Measurements from ENCODE around the gene TSGA10IP.
"Not testable (repeated sequence)": the region's sequence is repeated elsewhere in the genome, so short reads cannot be mapped to it uniquely, and the experiment has no call there.

Gene TSGA10IP

GRCh38 chr11:65947603-65948125 lies 2.4 kb downstream of the TSGA10IP start:
- DNase-seq: no peak

DNA sequence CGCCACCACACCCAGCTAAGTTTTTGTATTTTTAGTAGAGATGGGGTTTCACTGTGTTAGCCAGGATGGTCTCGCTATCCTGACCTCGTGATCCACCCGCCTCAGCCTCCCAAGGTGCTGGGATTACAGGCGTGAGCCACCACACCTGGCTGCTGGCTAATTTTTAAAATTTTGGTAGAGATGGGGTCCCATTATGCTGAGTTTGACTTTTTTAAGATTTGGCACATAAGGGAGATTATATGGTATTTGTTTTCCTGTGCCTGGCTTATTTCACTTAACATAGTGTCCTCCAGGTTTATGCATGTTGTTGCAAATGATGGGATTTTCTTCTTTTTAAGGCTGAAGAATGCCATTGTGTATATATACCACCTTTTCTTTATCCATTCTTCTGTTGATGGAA lies 5.4 kb downstream of the TSGA10IP start:
- not testable (repeated sequence) for DNase-seq

DNA sequence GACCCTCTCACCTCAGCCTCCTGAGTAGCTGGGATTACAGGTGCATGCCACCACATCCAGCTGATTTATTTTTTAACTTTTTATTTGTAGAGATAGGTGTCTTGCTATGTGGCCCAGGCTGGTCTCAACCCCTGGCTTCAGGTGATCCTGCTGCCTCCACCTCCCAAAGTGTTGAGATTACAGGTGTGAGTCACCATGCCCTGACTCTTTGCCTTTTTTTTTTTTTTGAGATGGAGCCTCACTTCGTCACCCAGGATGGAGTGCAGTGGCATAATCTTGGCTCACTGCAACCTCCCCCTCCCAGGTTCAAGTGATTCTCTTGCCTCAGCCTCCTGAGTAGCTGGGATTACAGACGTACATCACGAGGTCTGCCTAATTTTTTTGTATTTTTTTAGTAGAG lies 6.4 kb downstream of the TSGA10IP start:
- DNase-seq: not testable (repeated sequence)

- DNase-seq: no peak
Measured at GRCh38 chr11:65952052-65952521, 6.8 kb downstream of the TSGA10IP start.

- DNase-seq: no peak
Measured at GRCh38 chr11:65953471-65953870, 8.2 kb downstream of the TSGA10IP start.

DNA sequence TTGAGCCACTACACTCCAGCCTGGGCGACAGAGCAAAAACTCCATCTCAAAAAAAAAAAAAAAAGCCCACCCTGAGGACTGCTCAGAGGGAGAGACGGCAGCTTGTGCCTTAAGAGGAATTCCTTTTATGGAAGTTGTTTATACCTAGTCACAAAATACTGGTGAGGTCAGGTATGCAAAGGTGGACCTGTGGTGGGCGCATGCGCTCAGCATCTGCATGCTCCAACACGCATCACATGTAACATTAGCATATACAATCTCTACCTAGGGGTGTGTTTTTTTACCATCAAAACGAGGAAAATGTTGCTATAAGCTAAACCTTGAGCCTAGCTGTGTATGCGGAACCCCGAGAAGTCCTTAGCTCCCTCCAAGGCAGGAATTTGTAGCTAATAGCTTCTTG lies 9.5 kb downstream of the TSGA10IP start:
- DNase-seq: no peak

DNA sequence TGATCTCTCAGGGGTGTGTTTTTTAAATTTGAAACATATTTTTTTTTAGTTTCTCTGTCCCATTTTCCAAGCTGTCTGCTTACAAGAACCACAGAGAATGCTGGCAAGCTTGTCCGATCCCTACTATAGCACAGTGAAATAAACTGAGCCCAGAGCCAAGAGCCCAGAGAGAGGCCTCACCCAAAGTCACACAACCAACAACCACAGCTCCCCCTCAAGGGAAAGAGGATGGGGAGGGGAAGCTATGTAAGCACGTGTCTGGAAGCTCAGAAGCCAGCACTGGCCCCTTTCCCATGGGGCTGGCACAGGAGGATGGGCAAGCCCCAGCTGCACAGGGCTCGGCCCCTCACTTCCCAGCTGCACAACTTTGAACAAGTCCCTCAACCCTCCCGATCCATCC lies 13.0 kb downstream of the TSGA10IP start:
- no peak for DNase-seq

DNA sequence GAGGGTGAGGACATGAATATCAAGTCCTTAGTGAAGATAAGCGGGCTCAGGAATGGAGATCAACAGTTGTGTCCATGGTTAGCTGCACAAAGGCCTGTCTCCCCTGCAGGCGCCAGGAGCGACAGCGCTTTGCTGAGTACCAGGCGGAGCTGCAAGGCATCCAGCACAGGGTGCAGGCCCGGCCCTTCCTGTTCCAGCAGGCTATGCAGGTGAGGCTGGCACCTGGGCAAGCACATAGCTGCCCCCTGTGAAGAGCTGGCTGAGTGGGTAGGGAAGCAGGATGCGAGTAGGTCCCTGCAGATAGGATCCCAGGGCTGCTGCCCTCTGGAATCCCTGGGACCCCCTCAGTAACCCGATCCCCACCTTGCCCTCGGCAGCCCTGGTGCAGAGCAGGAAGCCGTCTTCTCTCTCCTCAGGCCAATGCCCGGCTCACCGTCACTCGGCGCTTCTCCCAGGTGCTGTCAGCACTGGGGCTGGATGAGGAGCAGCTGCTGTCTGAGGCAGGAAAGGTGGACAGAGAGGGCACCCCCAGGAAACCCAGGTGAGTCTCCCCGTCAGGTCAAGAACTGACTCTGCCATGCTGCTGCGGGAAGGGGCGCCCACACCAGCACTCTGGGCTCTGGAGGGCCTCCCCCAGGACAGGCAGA lies 13.6 kb downstream of the TSGA10IP start:
- no peak for DNase-seq

DNA sequence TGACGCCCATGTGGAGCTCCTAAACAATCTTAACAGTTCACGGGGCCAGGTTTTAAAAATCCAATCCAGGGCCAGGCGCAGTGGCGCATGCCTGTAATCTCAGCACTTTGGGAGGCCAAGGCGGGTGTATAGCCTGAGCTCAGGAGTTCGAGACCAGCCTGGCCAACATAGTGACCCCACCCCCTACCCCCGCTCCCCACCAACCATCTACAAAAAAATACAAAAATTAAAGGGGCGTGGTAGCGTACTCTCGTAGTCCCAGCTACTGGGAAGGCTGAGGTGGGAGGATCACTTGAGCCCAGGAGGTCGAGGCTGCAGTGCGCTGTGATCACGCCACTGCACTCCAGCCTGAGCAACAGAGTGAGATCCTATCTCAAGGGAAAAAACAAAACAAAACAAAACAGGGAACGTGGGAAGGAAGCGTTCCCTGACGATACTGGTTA lies 15.6 kb downstream of the TSGA10IP start:
- DNase-seq: no peak

DNA sequence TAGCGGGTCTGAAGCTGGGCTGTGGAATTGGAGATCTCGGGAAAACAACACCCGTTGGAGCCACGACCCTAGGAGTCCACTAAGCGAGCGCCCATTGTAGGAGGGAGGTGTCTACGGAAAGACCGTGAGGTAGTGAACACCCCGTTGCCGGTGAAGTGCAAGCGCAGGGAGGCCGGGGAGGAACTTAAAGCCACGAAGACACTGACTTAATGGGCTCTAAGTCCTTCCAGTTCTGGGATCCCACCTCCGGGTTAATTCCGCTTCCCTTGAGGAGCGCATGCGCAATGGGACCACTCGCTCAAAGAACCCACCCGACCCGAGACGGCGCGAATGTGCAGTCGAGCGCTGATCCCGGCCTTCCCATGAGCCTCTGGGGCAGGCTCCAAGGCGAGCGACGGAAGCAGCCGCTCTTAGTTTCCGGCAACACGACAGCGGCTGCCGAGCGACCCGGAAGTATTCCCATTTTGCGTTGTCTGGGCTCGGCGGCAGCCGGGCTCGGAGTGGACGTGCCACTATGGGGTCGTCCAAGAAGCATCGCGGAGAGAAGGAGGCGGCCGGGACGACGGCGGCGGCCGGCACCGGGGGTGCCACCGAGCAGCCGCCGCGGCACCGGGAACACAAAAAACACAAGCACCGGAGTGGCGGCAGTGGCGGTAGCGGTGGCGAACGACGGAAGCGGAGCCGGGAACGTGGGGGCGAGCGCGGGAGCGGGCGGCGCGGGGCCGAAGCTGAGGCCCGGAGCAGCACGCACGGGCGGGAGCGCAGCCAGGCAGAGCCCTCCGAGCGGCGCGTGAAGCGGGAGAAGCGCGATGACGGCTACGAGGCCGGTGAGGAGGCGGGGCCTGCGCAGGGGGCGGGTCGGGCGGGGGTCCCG lies 16.2 kb downstream of the TSGA10IP start, which contains the start of gene SART1:
SART1 (plus strand) TSS at position 468 of the 874 bp plus-strand sequence; CDS start at position 515, 47 bp downstream.
- peak; percentile 91 for DNase-seq

DNA sequence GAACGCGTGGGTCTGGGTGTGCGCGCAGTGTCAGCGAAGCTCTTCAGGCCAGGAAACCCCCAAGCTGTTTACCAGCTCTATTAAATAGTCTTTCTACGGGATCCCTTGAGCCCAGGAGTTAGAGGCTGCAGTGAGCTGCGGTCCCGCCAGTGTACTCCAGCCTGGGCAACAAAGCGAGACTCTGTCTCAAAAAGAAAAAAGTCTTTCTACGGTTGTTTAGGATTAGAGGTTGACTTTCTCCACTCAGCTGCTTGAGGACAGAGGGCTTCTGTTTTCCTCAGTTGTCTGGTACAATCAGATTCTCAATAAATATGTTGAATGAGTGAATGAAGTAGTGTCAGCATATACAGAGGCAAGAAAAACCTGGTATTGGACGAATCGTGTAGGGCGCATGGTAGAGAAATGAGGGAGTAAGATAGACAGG lies 16.9 kb downstream of the TSGA10IP start:
- DNase-seq: no peak

GRCh38 chr11:65964906-65965305 lies 19.6 kb downstream of the TSGA10IP start:
- no peak for DNase-seq

DNA sequence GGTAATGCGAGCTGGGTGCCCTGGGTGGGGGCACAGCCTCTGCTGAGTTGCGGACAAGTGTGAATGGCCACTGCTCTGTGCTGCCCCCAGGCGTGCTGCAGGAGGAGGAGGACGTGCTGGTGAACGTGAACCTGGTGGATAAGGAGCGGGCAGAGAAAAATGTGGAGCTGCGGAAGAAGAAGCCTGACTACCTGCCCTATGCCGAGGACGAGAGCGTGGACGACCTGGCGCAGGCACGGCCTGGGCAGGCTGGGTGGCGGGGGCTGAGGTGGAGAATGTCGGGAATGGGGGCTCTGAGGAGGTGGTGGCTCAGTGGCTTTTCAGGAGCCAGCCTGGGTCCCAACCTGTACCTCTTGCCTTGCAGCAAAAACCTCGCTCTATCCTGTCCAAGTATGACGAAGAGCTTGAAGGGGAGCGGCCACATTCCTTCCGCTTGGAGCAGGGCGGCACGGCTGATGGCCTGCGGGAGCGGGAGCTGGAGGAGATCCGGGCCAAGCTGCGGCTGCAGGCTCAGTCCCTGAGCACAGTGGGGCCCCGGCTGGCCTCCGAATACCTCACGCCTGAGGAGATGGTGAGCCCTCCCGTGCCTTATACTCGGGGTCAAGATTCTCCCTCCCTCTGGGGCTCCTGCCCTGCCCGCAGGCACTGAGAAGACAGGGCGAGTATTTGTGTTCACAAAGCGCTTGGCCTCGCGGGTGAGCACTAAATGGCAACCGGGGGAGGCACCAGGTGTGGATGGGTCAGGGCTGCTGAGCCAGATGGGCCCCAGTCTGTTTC lies 20.9 kb downstream of the TSGA10IP start:
- DNase-seq: no peak

DNA sequence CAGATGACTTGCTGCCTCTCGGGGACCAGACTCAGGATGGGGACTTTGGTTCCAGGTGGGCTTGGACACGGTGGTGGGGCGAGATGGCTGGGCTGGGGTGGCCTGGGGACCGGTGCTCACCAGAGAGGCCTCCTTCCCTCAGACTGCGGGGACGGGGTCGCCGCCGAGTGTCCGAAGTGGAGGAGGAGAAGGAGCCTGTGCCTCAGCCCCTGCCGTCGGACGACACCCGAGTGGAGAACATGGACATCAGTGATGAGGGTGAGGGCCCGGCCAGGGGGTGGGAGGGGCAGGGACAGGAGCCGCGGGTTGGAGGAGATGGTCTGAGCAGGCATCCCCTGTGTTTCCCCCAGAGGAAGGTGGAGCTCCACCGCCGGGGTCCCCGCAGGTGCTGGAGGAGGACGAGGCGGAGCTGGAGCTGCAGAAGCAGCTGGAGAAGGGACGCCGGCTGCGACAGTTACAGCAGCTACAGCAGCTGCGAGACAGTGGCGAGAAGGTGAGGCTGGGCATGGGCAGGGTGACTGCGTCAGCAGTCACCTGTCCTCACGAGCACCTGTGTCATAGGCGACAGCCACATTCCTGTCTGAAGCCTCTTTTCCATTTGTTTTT lies 22.2 kb downstream of the TSGA10IP start:
- DNase-seq: no peak

- DNase-seq: no peak
Measured at GRCh38 chr11:65968600-65969482, 23.6 kb downstream of the TSGA10IP start.

GRCh38 chr11:65972116-65972515 lies 26.8 kb downstream of the TSGA10IP start:
- DNase-seq: no peak

- no peak for DNase-seq
Measured at GRCh38 chr11:65973439-65974110, 28.3 kb downstream of the TSGA10IP start.

GRCh38 chr11:65975771-65976170 lies 30.5 kb downstream of the TSGA10IP start:
- DNase-seq: no peak

GRCh38 chr11:65976216-65977176 lies 31.2 kb downstream of the TSGA10IP start:
- DNase-seq: no peak
